OCI-LY7 (cell line): ENCODE measurements around the gene MYNN. TPM values are rescaled to one million over a fixed set of nuclear protein-coding genes. Genes with fewer than 3 reads are reported as not detected.
A peak's percentile ranks its signal among the peaks of the same experiment; 100 is the strongest.

Source experiments
- BruUV-seq: library from RNA; stranded (reverse); fragments of 400-500 nt; replicated peaks from 2 replicates; lab custom pipeline; 2021; lab: Mats Ljungman, UMichigan
- CTCF ChIA-PET: fragments of 300-600 bp; sonication (Branson Sonifier 250); formaldehyde crosslinking; loops from one replicate; lab custom pipeline; 2022; ENCODE audit warnings: antibody characterized with exemption; ENCODE audit not compliant: unreplicated experiment; lab: Charles Lee
- POLR2A ChIA-PET: fragments of 300-600 bp; sonication (Branson Sonifier 250); formaldehyde crosslinking; loops from one replicate; lab custom pipeline; 2022; ENCODE audit warnings: antibody characterized with exemption; lab: Charles Lee
- DNase-seq: peaks from one replicate; pipeline ENCODE4 v3.0.0-alpha.2; 2015; ENCODE audit warnings: low spot score
- H2AFZ ChIP-seq: fragments of 200-600 bp; sonication (generic), shearing (Covaris generic); 2 replicates; pipeline ENCODE4 v1.6.1; 2014; ENCODE audit warnings: mild to moderate bottlenecking, antibody characterized with exemption, low read length, moderate library complexity
- H3K27ac ChIP-seq: fragments of 200-600 bp; sonication (generic); 2 replicates; pipeline ENCODE4 v1.5.1; 2014; ENCODE audit warnings: mixed run types, low read depth, mild to moderate bottlenecking, moderate library complexity, low read length, inconsistent platforms; ENCODE audit not compliant: poor library complexity, severe bottlenecking
- H3K36me3 ChIP-seq: fragments of 200-600 bp; sonication (generic); 2 replicates; pipeline ENCODE4 v1.6.1; 2014; ENCODE audit warnings: mild to moderate bottlenecking, antibody characterized with exemption, low read length, moderate library complexity, mixed read lengths; ENCODE audit not compliant: insufficient read depth
- H3K4me1 ChIP-seq: fragments of 200-600 bp; sonication (generic); 2 replicates; pipeline ENCODE4 v1.5.1; 2014; ENCODE audit warnings: mild to moderate bottlenecking, low read length; ENCODE audit not compliant: insufficient read depth, poor library complexity, severe bottlenecking
- H3K4me2 ChIP-seq: fragments of 200-600 bp; sonication (generic); 2 replicates; pipeline ENCODE4 v1.6.1; 2014; ENCODE audit warnings: mild to moderate bottlenecking, low read length
- H3K4me3 ChIP-seq: fragments of 200-600 bp; sonication (generic); 2 replicates; pipeline ENCODE4 v1.5.1; 2014; ENCODE audit warnings: mild to moderate bottlenecking, low read depth, low read length; ENCODE audit not compliant: poor library complexity, severe bottlenecking
- H3K79me2 ChIP-seq: fragments of 200-600 bp; sonication (generic); 2 replicates; pipeline ENCODE4 v1.6.1; 2016; ENCODE audit warnings: low read depth, mild to moderate bottlenecking, low read length, moderate library complexity, mixed read lengths; ENCODE audit not compliant: insufficient read depth
- H3K9me2 ChIP-seq: fragments of 200-600 bp; sonication (generic); 2 replicates; pipeline ENCODE4 v1.6.1; 2016; ENCODE audit warnings: mild to moderate bottlenecking, low read length, mixed read lengths; ENCODE audit not compliant: insufficient read depth
- H3K9me3 ChIP-seq: fragments of 200-600 bp; sonication (generic); 2 replicates; pipeline ENCODE4 v1.6.1; 2014; ENCODE audit warnings: mild to moderate bottlenecking, mixed run types, low read length, mixed read lengths
- H4K20me1 ChIP-seq: fragments of 200-600 bp; sonication (generic); 2 replicates; pipeline ENCODE4 v1.6.1; 2014; ENCODE audit warnings: mild to moderate bottlenecking, antibody characterized with exemption, low read length, moderate library complexity, mixed read lengths; ENCODE audit not compliant: insufficient read depth
- CTCF ChIP-seq: fragments of 200-600 bp; sonication (generic); conservative IDR thresholded peaks from 2 replicates; pipeline ENCODE4 v1.5.1; 2014; ENCODE audit warnings: mild to moderate bottlenecking, antibody characterized with exemption, low read length, moderate library complexity, mixed read lengths
- EZH2phosphoT487 ChIP-seq: fragments of 200-600 bp; sonication (generic); IDR thresholded peaks from 2 replicates; pipeline ENCODE4 v1.6.1; 2018; ENCODE audit warnings: low read depth, borderline replicate concordance, mild to moderate bottlenecking, mixed run types, antibody characterized with exemption, low read length, moderate library complexity, mixed read lengths
- intact Hi-C: fragments of 100-400 bp; cut with micrococcal nuclease; formaldehyde crosslinking; loops from one replicate; pipeline ENCODE4 v1.10.0; 2022; ENCODE audit not compliant: unreplicated experiment
- total RNA-seq, 2 experiments: library from RNA; depleted of rRNA in 1 of 2; stranded (reverse); fragments of >200 nt in 1 of 2; shearing (Covaris generic) in 1 of 2; gene quantifications; 2 replicates each; pipeline ENCODE4 v1.2.3, GENCODE V29; 2014 to 2022

Gene MYNN
- total RNA-seq, 2 experiments from 2014 or later = 12.1 to 13.1 TPM

DNA sequence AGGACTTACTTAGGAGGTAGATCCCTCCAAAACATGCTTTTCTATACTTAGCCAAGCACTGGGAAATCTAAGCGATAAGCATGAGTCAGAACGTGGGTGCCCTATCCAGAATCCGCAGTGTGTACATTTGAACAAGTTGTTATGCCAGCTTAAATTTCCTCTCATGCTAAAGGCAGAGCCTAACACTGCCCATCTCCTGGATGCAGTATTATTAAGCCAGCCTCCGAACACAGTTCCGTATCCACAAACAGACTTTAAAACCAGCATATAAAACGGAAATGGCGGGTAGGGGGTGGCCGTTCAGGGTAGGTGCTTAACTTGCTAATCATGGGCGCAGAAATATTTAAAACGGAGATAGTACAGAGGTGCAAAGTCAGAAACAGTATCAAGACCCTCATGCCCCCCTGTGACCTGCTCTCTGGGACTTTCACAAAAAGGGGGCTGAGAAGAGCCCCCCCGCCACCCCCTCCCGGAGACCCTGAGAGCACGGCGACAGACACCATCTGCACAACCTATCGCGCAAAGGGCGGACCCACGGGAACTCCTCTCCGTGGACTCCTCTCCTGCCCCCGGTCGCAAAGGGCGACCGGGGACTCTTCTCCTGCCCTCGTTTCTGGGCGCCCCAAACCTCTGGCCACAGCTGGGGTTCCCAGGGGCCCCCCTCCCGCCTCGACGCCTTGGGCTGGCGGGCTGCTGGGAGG lies 38.6 kb downstream of the MYNN start:
- H3K9me2 ChIP-seq = no peaks in the 10 kb centered on the region
- ChIA-PET POLR2A (interaction anchor here (0.5 to 4.0 kb wide), 7 partner anchors 13 to 542 kb away, joined by 3 to 25 read pairs (median 3); no protein-coding TSS in a partner anchor), CTCF (interaction anchor here (0.5 kb wide), 1 partner anchor 188 kb away, joined by 3 read pairs; no protein-coding TSS in a partner anchor)
- DNase-seq = peak; percentile 47
- peaks cover 16% of the 10 kb centered on the region; the same call in 1 of the 2 replicates for H3K9me3 ChIP-seq
- no peaks in the 10 kb centered on the region; the same call in 1 of the 2 replicates for H3K36me3 ChIP-seq
- TF ChIP-seq CTCF (no peak), EZH2phosphoT487 (no peak)
- peak overlapping the region; percentile 98 for H2AFZ ChIP-seq
- no peaks in the 10 kb centered on the region for H4K20me1 ChIP-seq
- BruUV-seq = no TSS peak
- H3K4me2 ChIP-seq = peak overlapping the region; percentile 82
- intact Hi-C loops = loop anchor here (2.0 kb wide), 2 partner anchors 25 to 47 kb away; partner anchors contain the start of gene TERC
- peak overlapping the region; percentile 62 for H3K4me3 ChIP-seq
- peaks cover 41% of the 10 kb centered on the region for H3K4me1 ChIP-seq
- no peak overlapping the region for H3K27ac ChIP-seq
- no peaks in the 10 kb centered on the region for H3K79me2 ChIP-seq

GRCh38 chr3:169812332-169813235 lies 39.4 kb downstream of the MYNN start, which contains the start of the genes LRRC34 and LRRIQ4:
Gene LRRC34, minus strand, starts transcription at chr3:169812904. Its CDS starts 356 bp downstream, at chr3:169812548.
Gene LRRIQ4, plus strand, starts transcription at chr3:169812870. Its CDS starts 9,052 bp downstream, at chr3:169821922.
- Histone ChIP-seq H3K4me3 (peak within 1 kb of the TSS; percentile 62), H3K36me3 (no peaks in the 10 kb centered on the region; the same call in 1 of the 2 replicates), H4K20me1 (no peaks in the 10 kb centered on the region), H3K27ac (peak within 1 kb of the TSS; percentile 22), H3K4me1 (peaks cover 41% of the 10 kb centered on the region), H2AFZ (peak within 1 kb of the TSS; percentile 98), H3K9me3 (peaks cover 21% of the 10 kb centered on the region; the same call in 1 of the 2 replicates), H3K9me2 (no peaks in the 10 kb centered on the region), H3K4me2 (peak within 1 kb of the TSS; percentile 82), H3K79me2 (no peaks in the 10 kb centered on the region)
- ChIA-PET POLR2A (interaction anchor here (0.8 to 2.9 kb wide), 3 partner anchors 11 to 119 kb away, joined by 3 to 16 read pairs (median 4); no protein-coding TSS in a partner anchor), CTCF (no interaction called here)
- no TSS peak for BruUV-seq
- DNase-seq = peak; percentile 83
- intact Hi-C loops = loop anchor here (2.0 kb wide), 2 partner anchors 24 to 48 kb away; partner anchors contain the start of gene TERC
- TF ChIP-seq EZH2phosphoT487 = no peak
- no peak for TF ChIP-seq CTCF
